ENCODE results near the gene TXNIP.

Gene TXNIP

GRCh38 chr1:145983960-145984830, 12.2 kb downstream of the TXNIP start:
- TF ChIP-seq CTCF (IDR thresholded peaks at IDR 0.05; ENCODE audit: control insufficient read depth, extremely low read depth, insufficient read depth) = no peak
- no peak for DNase-seq (ENCODE audit: low read depth)
- H3K4me3 ChIP-seq (ENCODE audit: low read depth, low read length) = no peak overlapping the region

GRCh38 chr1:145983206-145983675, 13.1 kb downstream of the TXNIP start:
- H3K4me3 ChIP-seq (ENCODE audit: low read depth, low read length) = no peak overlapping the region
- no peak for TF ChIP-seq CTCF (IDR thresholded peaks at IDR 0.05; ENCODE audit: control insufficient read depth, extremely low read depth, insufficient read depth)
- DNase-seq (ENCODE audit: low read depth) = no peak

GRCh38 chr1:145982010-145982723, 14.2 kb downstream of the TXNIP start:
- H3K4me3 ChIP-seq (ENCODE audit: low read depth, low read length) = no peak overlapping the region
- no peak for DNase-seq (ENCODE audit: low read depth)
- no peak for TF ChIP-seq CTCF (IDR thresholded peaks at IDR 0.05; ENCODE audit: control insufficient read depth, extremely low read depth, insufficient read depth)

GRCh38 chr1:145980457-145980994, 15.9 kb downstream of the TXNIP start:
- no peak overlapping the region for H3K4me3 ChIP-seq (ENCODE audit: low read depth, low read length)
- DNase-seq (ENCODE audit: low read depth) = no peak
- no peak for TF ChIP-seq CTCF (IDR thresholded peaks at IDR 0.05; ENCODE audit: control insufficient read depth, extremely low read depth, insufficient read depth)

- DNase-seq (ENCODE audit: low read depth) = no peak
- no peak overlapping the region for H3K4me3 ChIP-seq (ENCODE audit: low read depth, low read length)
- no peak for TF ChIP-seq CTCF (IDR thresholded peaks at IDR 0.05; ENCODE audit: control insufficient read depth, extremely low read depth, insufficient read depth)
These were observed 16.5 kb downstream of the TXNIP start for GRCh38 chr1:145979746-145980456.

- DNase-seq (ENCODE audit: low read depth) = peak; percentile 96
- no peak for TF ChIP-seq CTCF (IDR thresholded peaks at IDR 0.05; ENCODE audit: control insufficient read depth, extremely low read depth, insufficient read depth)
- no peak overlapping the region for H3K4me3 ChIP-seq (ENCODE audit: low read depth, low read length)
These were observed 17.3 kb downstream of the TXNIP start for GRCh38 chr1:145978854-145979745.
